Measurements from ENCODE around the gene RNASEH1. TPM values are rescaled to one million over a fixed set of nuclear protein-coding genes. Genes with fewer than 3 reads are reported as not detected.
A peak's percentile ranks its signal among the peaks of the same experiment; 100 is the strongest.

Gene RNASEH1
- total and polyA plus RNA-seq, 2 of the 13 experiments (the other 11 are each of a cell fraction or from before 2014, with no cell fraction given), result 14.5 to 57.4 TPM

DNA sequence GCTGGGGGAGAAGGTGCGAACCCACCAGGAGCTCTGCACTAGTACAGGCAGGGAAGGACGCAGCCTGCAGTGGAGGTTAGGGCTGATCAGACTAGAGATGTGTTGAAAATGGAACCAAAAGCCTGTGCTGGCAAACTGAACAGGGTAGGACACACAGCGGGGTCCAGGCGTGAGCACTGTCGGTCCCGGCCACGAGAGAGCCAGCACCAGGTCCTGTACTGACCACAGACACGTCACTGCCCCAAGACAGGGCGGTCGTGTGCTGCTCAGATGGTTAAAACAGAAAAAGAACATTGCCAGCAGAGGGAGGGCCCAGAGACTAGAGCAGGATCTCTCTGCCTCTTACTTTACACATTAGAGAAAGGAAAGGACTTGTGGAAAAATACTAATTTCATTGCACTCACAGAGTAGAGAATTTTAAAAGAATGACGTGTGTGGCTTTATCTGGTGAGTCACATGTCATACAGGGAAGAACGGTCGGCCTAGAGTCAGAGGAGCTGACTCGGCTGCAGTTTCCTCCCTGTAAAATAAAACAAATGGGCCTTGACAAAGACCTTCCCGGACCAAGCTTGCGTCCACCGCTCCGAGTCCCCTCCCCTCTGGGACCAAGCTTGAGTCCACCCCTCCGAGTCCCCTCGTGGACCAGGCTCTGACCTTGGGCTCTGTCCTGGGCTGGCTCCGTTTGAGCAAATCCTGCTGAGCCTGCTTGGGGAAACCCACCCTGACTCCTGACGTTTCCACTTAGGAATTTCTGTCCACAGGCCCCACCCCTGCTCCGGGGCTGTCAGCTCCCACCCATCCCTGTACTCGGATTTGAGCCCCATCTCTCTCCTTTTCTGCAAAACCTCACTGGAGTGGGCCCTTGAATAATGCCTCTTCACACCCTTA lies 22.1 kb downstream of the RNASEH1 start (continued):
- TF ChIP-seq, protein P1, sequence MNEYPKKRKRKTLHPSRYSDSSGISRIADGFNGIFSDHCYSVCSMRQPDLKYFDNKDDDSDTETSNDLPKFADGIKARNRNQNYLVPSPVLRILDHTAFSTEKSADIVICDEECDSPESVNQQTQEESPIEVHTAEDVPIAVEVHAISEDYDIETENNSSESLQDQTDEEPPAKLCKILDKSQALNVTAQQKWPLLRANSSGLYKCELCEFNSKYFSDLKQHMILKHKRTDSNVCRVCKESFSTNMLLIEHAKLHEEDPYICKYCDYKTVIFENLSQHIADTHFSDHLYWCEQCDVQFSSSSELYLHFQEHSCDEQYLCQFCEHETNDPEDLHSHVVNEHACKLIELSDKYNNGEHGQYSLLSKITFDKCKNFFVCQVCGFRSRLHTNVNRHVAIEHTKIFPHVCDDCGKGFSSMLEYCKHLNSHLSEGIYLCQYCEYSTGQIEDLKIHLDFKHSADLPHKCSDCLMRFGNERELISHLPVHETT (CRISPR knock-in tag; conservative IDR thresholded peaks at IDR 0.05), result no peak
- TF ChIP-seq ZNF619 (CRISPR knock-in tag; IDR thresholded peaks at IDR 0.05) (no peak; the same call in 1 of the 2 replicates), ARNTL (CRISPR knock-in tag; IDR thresholded peaks at IDR 0.05) (no peak; the same call in 1 of the 2 replicates), SRSF4 (IDR thresholded peaks at IDR 0.05; ENCODE audit: low read depth, low read length, poor library complexity, severe bottlenecking) (no peak), ZNF20 (CRISPR knock-in tag; IDR thresholded peaks at IDR 0.05) (no peak), HIVEP1 (CRISPR knock-in tag; IDR thresholded peaks at IDR 0.05) (peak; percentile 98), ZNF562 (CRISPR knock-in tag; IDR thresholded peaks at IDR 0.05; ENCODE audit: borderline replicate concordance) (no peak), YY1 (IDR thresholded peaks at IDR 0.05; ENCODE audit: insufficient read depth, insufficient replicate concordance, low read depth, low read length) (peak; percentile 50), HOXA3 (CRISPR knock-in tag; IDR thresholded peaks at IDR 0.05) (peak; percentile 5; the same call in 1 of the 2 replicates)
- TF ChIP-seq, protein P2, sequence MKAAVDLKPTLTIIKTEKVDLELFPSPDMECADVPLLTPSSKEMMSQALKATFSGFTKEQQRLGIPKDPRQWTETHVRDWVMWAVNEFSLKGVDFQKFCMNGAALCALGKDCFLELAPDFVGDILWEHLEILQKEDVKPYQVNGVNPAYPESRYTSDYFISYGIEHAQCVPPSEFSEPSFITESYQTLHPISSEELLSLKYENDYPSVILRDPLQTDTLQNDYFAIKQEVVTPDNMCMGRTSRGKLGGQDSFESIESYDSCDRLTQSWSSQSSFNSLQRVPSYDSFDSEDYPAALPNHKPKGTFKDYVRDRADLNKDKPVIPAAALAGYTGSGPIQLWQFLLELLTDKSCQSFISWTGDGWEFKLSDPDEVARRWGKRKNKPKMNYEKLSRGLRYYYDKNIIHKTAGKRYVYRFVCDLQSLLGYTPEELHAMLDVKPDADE (CRISPR knock-in tag; IDR thresholded peaks at IDR 0.05), result no peak
- TF ChIP-seq, protein P3, sequence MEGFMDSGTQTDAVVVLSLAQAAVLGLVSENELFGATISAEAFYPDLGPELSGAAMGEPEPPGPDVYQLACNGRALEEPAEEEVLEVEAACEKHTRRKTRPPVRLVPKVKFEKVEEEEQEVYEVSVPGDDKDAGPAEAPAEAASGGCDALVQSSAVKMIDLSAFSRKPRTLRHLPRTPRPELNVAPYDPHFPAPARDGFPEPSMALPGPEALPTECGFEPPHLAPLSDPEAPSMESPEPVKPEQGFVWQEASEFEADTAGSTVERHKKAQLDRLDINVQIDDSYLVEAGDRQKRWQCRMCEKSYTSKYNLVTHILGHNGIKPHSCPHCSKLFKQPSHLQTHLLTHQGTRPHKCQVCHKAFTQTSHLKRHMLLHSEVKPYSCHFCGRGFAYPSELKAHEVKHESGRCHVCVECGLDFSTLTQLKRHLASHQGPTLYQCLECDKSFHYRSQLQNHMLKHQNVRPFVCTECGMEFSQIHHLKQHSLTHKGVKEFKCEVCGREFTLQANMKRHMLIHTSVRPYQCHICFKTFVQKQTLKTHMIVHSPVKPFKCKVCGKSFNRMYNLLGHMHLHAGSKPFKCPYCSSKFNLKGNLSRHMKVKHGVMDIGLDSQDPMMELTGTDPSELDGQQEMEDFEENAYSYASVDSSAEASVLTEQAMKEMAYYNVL (CRISPR knock-in tag; IDR thresholded peaks at IDR 0.05; ENCODE audit: borderline replicate concordance), result no peak
- TF ChIP-seq, protein P4, sequence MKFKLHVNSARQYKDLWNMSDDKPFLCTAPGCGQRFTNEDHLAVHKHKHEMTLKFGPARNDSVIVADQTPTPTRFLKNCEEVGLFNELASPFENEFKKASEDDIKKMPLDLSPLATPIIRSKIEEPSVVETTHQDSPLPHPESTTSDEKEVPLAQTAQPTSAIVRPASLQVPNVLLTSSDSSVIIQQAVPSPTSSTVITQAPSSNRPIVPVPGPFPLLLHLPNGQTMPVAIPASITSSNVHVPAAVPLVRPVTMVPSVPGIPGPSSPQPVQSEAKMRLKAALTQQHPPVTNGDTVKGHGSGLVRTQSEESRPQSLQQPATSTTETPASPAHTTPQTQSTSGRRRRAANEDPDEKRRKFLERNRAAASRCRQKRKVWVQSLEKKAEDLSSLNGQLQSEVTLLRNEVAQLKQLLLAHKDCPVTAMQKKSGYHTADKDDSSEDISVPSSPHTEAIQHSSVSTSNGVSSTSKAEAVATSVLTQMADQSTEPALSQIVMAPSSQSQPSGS (CRISPR knock-in tag; IDR thresholded peaks at IDR 0.05), result peak; percentile 87
- TF ChIP-seq, protein P5, sequence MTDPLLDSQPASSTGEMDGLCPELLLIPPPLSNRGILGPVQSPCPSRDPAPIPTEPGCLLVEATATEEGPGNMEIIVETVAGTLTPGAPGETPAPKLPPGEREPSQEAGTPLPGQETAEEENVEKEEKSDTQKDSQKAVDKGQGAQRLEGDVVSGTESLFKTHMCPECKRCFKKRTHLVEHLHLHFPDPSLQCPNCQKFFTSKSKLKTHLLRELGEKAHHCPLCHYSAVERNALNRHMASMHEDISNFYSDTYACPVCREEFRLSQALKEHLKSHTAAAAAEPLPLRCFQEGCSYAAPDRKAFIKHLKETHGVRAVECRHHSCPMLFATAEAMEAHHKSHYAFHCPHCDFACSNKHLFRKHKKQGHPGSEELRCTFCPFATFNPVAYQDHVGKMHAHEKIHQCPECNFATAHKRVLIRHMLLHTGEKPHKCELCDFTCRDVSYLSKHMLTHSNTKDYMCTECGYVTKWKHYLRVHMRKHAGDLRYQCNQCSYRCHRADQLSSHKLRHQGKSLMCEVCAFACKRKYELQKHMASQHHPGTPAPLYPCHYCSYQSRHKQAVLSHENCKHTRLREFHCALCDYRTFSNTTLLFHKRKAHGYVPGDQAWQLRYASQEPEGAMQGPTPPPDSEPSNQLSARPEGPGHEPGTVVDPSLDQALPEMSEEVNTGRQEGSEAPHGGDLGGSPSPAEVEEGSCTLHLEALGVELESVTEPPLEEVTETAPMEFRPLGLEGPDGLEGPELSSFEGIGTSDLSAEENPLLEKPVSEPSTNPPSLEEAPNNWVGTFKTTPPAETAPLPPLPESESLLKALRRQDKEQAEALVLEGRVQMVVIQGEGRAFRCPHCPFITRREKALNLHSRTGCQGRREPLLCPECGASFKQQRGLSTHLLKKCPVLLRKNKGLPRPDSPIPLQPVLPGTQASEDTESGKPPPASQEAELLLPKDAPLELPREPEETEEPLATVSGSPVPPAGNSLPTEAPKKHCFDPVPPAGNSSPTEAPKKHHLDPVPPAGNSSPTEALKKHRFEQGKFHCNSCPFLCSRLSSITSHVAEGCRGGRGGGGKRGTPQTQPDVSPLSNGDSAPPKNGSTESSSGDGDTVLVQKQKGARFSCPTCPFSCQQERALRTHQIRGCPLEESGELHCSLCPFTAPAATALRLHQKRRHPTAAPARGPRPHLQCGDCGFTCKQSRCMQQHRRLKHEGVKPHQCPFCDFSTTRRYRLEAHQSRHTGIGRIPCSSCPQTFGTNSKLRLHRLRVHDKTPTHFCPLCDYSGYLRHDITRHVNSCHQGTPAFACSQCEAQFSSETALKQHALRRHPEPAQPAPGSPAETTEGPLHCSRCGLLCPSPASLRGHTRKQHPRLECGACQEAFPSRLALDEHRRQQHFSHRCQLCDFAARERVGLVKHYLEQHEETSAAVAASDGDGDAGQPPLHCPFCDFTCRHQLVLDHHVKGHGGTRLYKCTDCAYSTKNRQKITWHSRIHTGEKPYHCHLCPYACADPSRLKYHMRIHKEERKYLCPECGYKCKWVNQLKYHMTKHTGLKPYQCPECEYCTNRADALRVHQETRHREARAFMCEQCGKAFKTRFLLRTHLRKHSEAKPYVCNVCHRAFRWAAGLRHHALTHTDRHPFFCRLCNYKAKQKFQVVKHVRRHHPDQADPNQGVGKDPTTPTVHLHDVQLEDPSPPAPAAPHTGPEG (CRISPR knock-in tag; IDR thresholded peaks at IDR 0.05), result no peak
- TF ChIP-seq, protein P6, sequence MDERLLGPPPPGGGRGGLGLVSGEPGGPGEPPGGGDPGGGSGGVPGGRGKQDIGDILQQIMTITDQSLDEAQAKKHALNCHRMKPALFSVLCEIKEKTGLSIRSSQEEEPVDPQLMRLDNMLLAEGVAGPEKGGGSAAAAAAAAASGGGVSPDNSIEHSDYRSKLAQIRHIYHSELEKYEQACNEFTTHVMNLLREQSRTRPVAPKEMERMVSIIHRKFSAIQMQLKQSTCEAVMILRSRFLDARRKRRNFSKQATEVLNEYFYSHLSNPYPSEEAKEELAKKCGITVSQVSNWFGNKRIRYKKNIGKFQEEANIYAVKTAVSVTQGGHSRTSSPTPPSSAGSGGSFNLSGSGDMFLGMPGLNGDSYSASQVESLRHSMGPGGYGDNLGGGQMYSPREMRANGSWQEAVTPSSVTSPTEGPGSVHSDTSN (CRISPR knock-in tag; IDR thresholded peaks at IDR 0.05), result 0 out of 2 replicates have a peak, but pooled peaks have one; percentile 13

Data from HepG2 (cell line).